ENCODE measurements around the gene CHORDC1.
"Not testable (repeated sequence)": the region's sequence is repeated elsewhere in the genome, so short reads cannot be mapped to it uniquely, and the experiment has no call there.

The CHORDC1 gene

DNA sequence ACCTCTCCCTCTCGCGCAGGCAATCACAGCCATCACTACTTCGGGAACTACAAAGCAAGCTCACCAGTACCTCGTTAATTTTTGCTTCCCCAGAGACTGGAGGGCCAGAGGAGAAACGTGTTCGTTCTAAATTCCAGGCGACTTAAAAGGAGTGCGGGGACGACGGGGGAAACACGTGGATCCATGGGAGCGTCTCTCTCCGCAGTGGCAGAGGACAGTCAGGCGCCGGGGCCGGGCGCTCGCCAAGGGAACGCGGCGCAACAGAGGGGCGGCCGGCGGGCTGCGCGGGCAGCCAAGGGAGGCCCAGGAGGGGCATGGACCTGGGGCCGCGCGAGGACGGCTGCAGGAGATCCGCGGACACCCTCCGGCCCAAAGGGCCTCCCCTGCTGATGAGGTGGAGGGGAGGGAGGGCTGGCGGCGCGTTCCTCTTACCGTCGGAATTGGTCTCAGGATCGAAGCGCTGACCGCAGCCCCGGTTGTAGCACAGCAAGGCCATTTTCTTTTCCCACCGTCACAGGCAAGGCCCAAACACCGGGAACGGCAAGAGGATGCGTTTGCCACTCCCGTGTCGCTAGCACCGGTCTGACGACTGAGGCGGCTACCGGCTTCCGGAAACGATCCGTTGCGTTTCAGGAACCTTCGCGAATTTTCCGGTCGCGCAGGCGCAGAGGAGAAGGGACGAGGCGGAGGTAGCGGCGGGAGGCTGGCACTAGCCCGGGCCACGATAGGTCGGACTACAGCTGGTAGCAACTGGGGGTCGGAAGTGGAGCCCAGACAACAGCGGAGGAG, at the start of gene CHORDC1:
Gene CHORDC1, minus strand, starts transcription at position 591 of the 789 bp plus-strand sequence. Its CDS starts 95 bp downstream, at position 496.
- peak; percentile 52 for DNase-seq (ENCODE audit: low read depth, low spot score)

DNA sequence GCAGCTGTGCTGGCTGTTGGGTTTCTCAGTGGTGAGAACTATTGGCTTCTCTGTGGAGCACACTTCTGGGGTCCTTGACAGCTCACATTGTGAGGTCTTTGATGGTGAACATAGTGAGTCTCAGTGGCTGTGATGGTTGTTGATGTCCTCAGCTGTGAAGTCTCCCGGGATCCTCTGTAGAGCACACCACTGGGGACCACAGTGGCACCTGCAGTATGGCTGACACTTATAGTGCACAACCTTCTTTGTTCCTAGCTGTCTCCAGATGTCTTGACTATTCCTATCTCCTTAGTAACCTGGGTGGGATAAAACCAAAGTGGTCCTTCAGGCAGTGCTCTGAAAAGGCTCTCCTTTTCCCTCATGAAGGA, 34.3 kb upstream of the CHORDC1 start:
- DNase-seq (ENCODE audit: low read depth, low spot score): no peak

- no peak for DNase-seq (ENCODE audit: low read depth, low spot score)
Observed at GRCh38 chr11:90256404-90257157, 33.7 kb upstream of the CHORDC1 start.

GRCh38 chr11:90254065-90254464, 31.2 kb upstream of the CHORDC1 start:
- DNase-seq (ENCODE audit: low read depth, low spot score): no peak

- DNase-seq (ENCODE audit: low read depth, low spot score): no peak
Observed at GRCh38 chr11:90252053-90252452, 29.2 kb upstream of the CHORDC1 start.

DNA sequence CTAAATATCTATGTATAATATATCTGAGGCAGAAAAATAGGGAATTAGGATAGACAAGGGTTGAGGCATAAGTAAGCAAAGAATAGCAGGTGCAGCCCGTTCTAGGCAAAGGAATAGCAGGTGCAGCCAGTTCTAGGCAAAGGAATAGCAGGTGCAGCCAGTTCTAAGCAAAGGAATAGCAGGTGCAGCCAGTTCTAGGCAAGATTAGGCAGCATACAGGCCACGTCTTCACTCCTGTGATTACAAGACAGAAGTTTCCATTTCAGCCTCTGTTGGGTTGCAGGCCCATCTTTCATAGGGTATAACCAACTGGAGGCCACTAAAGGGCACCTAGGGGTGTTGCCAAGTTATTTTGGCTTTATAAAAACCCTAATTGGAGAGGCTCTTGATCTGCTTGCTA, 28.8 kb upstream of the CHORDC1 start:
- no peak for DNase-seq (ENCODE audit: low read depth, low spot score)

GRCh38 chr11:90250970-90251369, 28.1 kb upstream of the CHORDC1 start:
- no peak for DNase-seq (ENCODE audit: low read depth, low spot score)

DNA sequence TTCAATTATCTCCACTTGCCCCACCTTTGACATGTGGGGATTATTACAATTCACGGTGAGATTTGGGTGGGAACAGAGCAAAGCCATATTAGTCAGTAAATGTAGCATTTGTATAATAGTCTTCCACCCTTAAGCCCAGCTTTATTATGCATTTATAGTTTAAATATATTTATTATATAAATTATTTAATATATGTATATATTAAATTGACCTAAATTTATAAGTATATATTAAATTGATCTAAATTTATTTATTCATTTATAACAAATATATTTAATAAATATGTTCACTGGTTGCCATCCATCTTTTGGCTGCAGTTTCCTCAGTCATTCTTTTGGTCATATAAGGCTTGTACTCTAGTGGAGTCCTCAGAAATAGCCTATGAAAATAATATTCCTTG, 23.6 kb upstream of the CHORDC1 start:
- no peak for DNase-seq (ENCODE audit: low read depth, low spot score)

DNA sequence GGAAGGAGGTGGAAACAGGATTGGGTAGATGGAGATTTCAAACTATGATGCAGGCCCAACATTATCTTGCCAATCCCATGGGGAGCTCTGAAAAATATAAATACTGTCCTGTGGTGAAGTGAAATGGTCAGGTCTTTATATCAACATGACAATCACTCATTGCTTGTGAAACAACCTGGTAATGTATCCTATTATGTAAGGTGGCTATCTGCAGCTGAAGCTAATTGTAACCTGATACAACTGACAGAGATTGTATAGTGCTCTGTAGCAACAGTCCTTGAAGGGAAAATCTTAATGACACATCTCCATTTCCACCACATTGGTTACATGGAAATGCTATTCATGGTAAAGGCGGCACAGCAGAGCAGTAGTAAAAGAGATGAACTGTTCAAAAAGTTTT, 20.7 kb upstream of the CHORDC1 start:
- no peak for DNase-seq (ENCODE audit: low read depth, low spot score)

GRCh38 chr11:90242894-90243416, 20.1 kb upstream of the CHORDC1 start:
- no peak for DNase-seq (ENCODE audit: low read depth, low spot score)

GRCh38 chr11:90241414-90241813, 18.6 kb upstream of the CHORDC1 start:
- DNase-seq (ENCODE audit: low read depth, low spot score): no peak

GRCh38 chr11:90239967-90240636, 17.3 kb upstream of the CHORDC1 start:
- DNase-seq (ENCODE audit: low read depth, low spot score): not testable (repeated sequence)

DNA sequence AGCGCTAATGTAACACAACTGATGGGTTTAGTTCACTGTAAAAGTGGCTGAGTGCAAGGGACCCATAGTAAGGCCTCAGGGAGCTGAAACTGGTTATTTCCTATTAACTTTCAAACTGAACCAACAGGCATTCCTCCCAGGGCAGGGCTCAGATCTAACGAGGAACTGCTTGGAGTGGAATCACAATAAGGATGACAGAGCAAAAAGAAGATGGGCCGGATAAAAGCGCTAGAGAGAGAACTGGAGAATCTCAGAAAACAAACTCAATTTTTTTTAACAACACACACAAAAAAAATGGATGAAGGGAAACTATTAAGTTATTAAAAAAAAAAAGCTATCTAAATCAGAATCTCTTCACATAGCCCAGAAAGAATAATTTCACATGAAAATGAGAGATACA, 14.2 kb upstream of the CHORDC1 start:
- no peak for DNase-seq (ENCODE audit: low read depth, low spot score)

DNA sequence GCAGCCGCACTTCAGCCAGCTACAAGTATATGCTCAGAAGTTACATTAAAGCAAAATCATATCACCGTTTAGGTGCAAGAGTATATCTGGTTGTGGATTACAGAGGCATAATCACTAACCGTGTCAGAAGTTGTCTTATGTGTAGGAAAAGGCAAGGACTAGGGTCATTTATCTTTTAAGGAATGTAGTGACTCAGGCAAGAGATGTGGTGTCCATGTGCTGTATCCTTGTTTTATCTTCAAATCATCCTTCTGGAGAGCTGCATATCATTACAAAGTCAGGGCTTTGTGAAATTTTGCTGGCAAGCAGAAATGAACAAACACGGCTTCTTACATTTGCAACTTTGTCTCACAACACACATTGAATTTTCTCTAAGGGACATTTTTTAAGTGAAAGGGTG, 12.7 kb upstream of the CHORDC1 start:
- DNase-seq (ENCODE audit: low read depth, low spot score): no peak

GRCh38 chr11:90234977-90235376, 12.1 kb upstream of the CHORDC1 start:
- no peak for DNase-seq (ENCODE audit: low read depth, low spot score)

DNA sequence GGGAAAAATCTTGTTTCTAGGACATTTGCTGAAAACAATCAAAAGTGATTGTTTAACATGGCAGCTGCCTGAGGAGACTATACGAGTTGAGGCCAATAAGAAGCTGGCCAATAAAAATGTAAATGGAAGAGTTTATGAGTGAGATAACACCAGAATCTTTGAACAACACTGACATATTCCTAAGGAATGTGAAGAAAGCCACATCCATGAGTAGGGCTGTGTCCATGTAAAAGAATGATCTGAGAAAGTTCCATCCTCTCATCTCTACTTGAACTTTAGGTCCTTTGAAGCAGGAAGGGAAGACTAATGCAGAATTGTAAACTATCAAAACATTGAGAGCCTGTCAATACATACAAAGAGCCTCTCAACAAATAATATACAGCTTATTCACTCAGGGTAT, 6.9 kb upstream of the CHORDC1 start:
- DNase-seq (ENCODE audit: low read depth, low spot score): no peak

- DNase-seq (ENCODE audit: low read depth, low spot score): no peak
Observed at GRCh38 chr11:90228056-90228455, 5.2 kb upstream of the CHORDC1 start.

DNA sequence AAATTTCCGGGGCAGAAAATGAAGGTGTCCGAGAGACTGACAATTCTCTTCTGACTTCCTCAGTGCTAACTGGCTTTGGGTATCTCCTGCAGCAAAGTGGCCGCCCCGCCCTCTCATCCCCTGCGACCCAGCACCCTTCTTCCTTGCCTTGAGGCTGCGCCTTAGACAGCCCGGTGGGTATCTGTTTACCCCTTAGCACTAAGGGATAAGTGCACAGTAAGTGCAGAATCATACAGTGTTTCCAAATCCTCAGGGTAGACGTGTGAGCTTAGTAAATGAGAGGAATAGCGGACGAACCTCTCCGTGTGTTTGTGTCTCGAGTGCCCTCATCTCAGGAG, 368 bp upstream of the CHORDC1 start:
- DNase-seq (ENCODE audit: low read depth, low spot score): no peak

GRCh38 chr11:90221803-90222458, 918 bp downstream of the CHORDC1 start:
- DNase-seq (ENCODE audit: low read depth, low spot score): no peak

DNA sequence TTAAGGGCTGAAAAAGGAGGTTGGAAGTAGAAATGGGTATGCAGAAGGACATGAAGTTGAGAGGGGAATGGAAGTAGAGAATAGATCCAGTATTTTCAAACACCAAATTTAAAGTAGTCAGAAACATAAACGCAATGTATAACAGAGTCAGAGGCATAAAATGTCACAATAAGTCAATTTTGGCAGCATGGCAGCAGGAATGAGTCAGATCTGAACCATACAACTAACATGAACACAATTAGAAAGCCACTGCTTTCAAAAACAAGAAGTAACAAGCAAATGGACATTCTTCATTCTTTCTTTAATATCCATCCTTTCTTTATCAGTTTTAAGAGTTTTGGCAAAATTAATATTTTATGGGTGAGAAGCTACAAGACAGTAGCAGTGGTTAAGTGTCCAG, 2.5 kb downstream of the CHORDC1 start:
- no peak for DNase-seq (ENCODE audit: low read depth, low spot score)

GRCh38 chr11:90219438-90219837, 3.4 kb downstream of the CHORDC1 start:
- DNase-seq (ENCODE audit: low read depth, low spot score): no peak

DNA sequence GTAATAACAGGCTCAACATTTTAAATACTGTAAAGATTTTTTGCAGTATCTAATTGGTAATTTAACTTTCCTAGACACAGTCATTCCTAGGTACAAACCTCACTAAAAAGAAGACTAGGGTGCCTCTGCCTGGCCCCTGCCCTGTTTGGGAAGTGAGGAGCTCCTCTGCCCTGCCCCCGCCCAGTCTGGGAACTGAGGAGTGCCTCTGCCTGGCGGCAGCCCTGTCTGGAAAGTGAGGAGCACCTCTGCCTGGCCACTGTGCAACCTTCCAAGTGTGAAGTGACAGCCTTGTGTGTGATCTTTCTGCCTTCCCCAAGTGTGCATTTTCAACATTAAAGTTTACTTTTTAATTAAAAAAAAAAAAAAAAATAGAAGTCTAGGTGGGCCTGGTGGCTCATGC, 4.2 kb downstream of the CHORDC1 start:
- DNase-seq (ENCODE audit: low read depth, low spot score): no peak

Measured in iPS DF 19.7 (cell line).